IMR-90 (cell line): ENCODE data around the gene AGAP1. TPM values are rescaled to one million over a fixed set of nuclear protein-coding genes. Genes with fewer than 3 reads are reported as not detected.

Source experiments
- ATAC-seq: fragments of 200-7000 bp; cut with Tn5 transposase; 2 replicates; pipeline ENCODE4 v1.9.1; 2020; ENCODE audit warnings: low read depth, mild to moderate bottlenecking, moderate library complexity
- BruUV-seq: library from RNA; stranded (reverse); fragments of 400-500 nt; replicated peaks from 2 replicates; lab custom pipeline; 2021; lab: Mats Ljungman, UMichigan
- CTCF ChIA-PET: fragments of 300-600 bp; formaldehyde crosslinking; extraction: SDS; loops from one replicate; lab custom pipeline; 2021; ENCODE audit warnings: antibody characterized with exemption; lab: Yijun Ruan, JAX
- POLR2A ChIA-PET: fragments of 300-600 bp; sonication (Branson Sonifier 250); formaldehyde crosslinking; loops from one replicate; lab custom pipeline; 2022; ENCODE audit warnings: antibody characterized with exemption; ENCODE audit not compliant: unreplicated experiment; lab: Charles Lee
- DNase-seq: peaks from one replicate; pipeline ENCODE4 v3.0.0; 2013
- H2AFZ ChIP-seq: replicated peaks from 2 replicates; pipeline ENCODE3; 2013; ENCODE audit warnings: low read length, mild to moderate bottlenecking; ENCODE audit not compliant: poor library complexity
- H2AK5ac ChIP-seq: 2 replicates; pipeline ENCODE4 v1.6.1; 2013; ENCODE audit warnings: low read depth, low read length, inconsistent platforms
- H2AK9ac ChIP-seq: replicated peaks from 2 replicates; pipeline ENCODE3; 2013; ENCODE audit warnings: mild to moderate bottlenecking, low read depth, low read length, moderate library complexity; ENCODE audit not compliant: poor library complexity
- H2BK120ac ChIP-seq: 2 replicates; pipeline ENCODE4 v1.6.1; 2013; ENCODE audit warnings: low read depth, low read length, inconsistent platforms
- H2BK15ac ChIP-seq: 3 replicates; pipeline ENCODE4 v1.6.1; 2013; ENCODE audit warnings: low read depth, low read length, inconsistent platforms
- H2BK20ac ChIP-seq: 2 replicates; pipeline ENCODE4 v1.6.1; 2013; ENCODE audit warnings: low read depth, mild to moderate bottlenecking, inconsistent platforms, low read length, moderate library complexity
- H2BK5ac ChIP-seq: 2 replicates; pipeline ENCODE4 v1.6.1; 2013; ENCODE audit warnings: mild to moderate bottlenecking, low read depth, low read length, inconsistent platforms; ENCODE audit not compliant: poor library complexity, severe bottlenecking
- H3K14ac ChIP-seq: replicated peaks from 2 replicates; pipeline ENCODE4 v1.6.1; 2013; ENCODE audit warnings: low read depth, low read length, inconsistent platforms
- H3K18ac ChIP-seq: 2 replicates; pipeline ENCODE4 v1.6.1; 2013; ENCODE audit warnings: low read depth, low read length, control low read depth
- H3K23ac ChIP-seq: 2 replicates; pipeline ENCODE4 v1.6.1; 2013; ENCODE audit warnings: low read depth, low read length, inconsistent platforms
- H3K27ac ChIP-seq: 2 replicates; pipeline ENCODE4 v1.5.1; 2013; ENCODE audit warnings: mild to moderate bottlenecking, control low read depth, low read length; ENCODE audit not compliant: insufficient read depth
- H3K27me3 ChIP-seq: 2 replicates; pipeline ENCODE4 v1.6.1; 2013; ENCODE audit warnings: low read length; ENCODE audit not compliant: control insufficient read depth, insufficient read depth
- H3K36me3 ChIP-seq: 2 replicates; pipeline ENCODE4 v1.6.1; 2013; ENCODE audit warnings: low read length, mixed read lengths; ENCODE audit not compliant: control insufficient read depth, insufficient read depth
- H3K4ac ChIP-seq: 2 replicates; pipeline ENCODE4 v1.6.1; 2013; ENCODE audit warnings: low read depth, low read length, inconsistent platforms
- H3K4me1 ChIP-seq: 2 replicates; pipeline ENCODE4 v1.6.1; 2013; ENCODE audit warnings: low read length, mixed read lengths; ENCODE audit not compliant: control insufficient read depth, insufficient read depth
- H3K4me2 ChIP-seq: 2 replicates; pipeline ENCODE4 v1.6.1; 2013; ENCODE audit warnings: low read depth, mild to moderate bottlenecking, control low read depth, low read length, moderate library complexity
- H3K4me3 ChIP-seq: 2 replicates; pipeline ENCODE4 v1.5.1; 2013; ENCODE audit warnings: low read depth, mild to moderate bottlenecking, control low read depth, low read length, moderate library complexity; ENCODE audit not compliant: insufficient read depth
- H3K56ac ChIP-seq: 2 replicates; pipeline ENCODE4 v1.6.1; 2013; ENCODE audit warnings: low read length, inconsistent platforms; ENCODE audit not compliant: insufficient read depth; ENCODE audit errors: extremely low read depth
- H3K79me1 ChIP-seq, 2 experiments: 2 replicates each; pipeline ENCODE4 v1.6.1; 2013; ENCODE audit warnings: low read length in 2 of 2, inconsistent platforms in 1 of 2, low read depth in 1 of 2
- H3K9ac ChIP-seq: 2 replicates; pipeline ENCODE4 v1.6.1; 2013; ENCODE audit warnings: low read depth, low read length, control low read depth
- H3K9me1 ChIP-seq: 2 replicates; pipeline ENCODE4 v1.6.1; 2013; ENCODE audit warnings: low read length, inconsistent platforms; ENCODE audit not compliant: insufficient read depth
- H3K9me3 ChIP-seq: 2 replicates; pipeline ENCODE4 v1.6.1; 2013; ENCODE audit warnings: low read length; ENCODE audit not compliant: control insufficient read depth, insufficient read depth
- H4K20me1 ChIP-seq: 2 replicates; pipeline ENCODE4 v1.6.1; 2013; ENCODE audit warnings: low read length, inconsistent platforms; ENCODE audit not compliant: insufficient read depth
- H4K5ac ChIP-seq: 2 replicates; pipeline ENCODE4 v1.6.1; 2013; ENCODE audit warnings: mild to moderate bottlenecking, low read depth, low read length, control low read depth
- H4K8ac ChIP-seq, 2 experiments: 2 replicates each; pipeline ENCODE4 v1.6.1; 2013; ENCODE audit warnings: low read depth in 2 of 2, low read length in 2 of 2, control low read depth in 1 of 2, inconsistent platforms in 1 of 2
- H4K91ac ChIP-seq: 2 replicates; pipeline ENCODE4 v1.6.1; 2013; ENCODE audit warnings: low read depth, low read length, inconsistent platforms; ENCODE audit not compliant: insufficient read depth
- FOS ChIP-seq: fragments of 150-350 bp; IDR thresholded peaks from 2 replicates; pipeline ENCODE4 v1.6.1; 2016; ENCODE audit warnings: low read depth, low read length
- RAD21 ChIP-seq: IDR thresholded peaks from 2 replicates; pipeline ENCODE4 v1.6.1; 2012; ENCODE audit warnings: low read length, improper control_type of control experiment
- WGBS, 2 experiments: methylation state at CpG; one replicate each; pipeline versions ENCODE4 v1.1.5 to v1.1.7; 2013; ENCODE audit warnings: missing lambda C conversion rate in 2 of 2; ENCODE audit not compliant: insufficient read length in 1 of 2; ENCODE audit errors: extremely low coverage in 2 of 2; 5-methylcytosine and 5-hydroxymethylcytosine counted together
- dilution Hi-C: fragments of 300-500 bp; cut with HindIII; formaldehyde crosslinking; loops from one replicate; pipeline ENCODE4 v1.14.3; 2018; ENCODE audit warnings: low sequenced_read_pairs; ENCODE audit not compliant: unreplicated experiment
- in situ Hi-C: fragments of 300-500 bp; cut with MboI; formaldehyde crosslinking; loops from 3 replicates; pipeline ENCODE4 v1.14.3; 2019; ENCODE audit warnings: low sequenced_read_pairs, inconsistent platforms, mixed read lengths
- intact Hi-C: fragments of 100-400 bp; cut with micrococcal nuclease; formaldehyde crosslinking; loops from 2 replicates; pipeline ENCODE4 v1.10.0; 2022
- polyA plus RNA-seq, 3 experiments: library from polyadenylated mRNA; depleted of rRNA; stranded (reverse); fragments of >200 nt; gene quantifications; 2 replicates each; pipeline ENCODE4 v1.2.3, GENCODE V29; 2012; ENCODE audit warnings: low replicate concordance in 1 of 3
- total RNA-seq: library from RNA; depleted of rRNA; stranded (reverse); fragments of >200 nt; gene quantifications from 2 replicates; pipeline ENCODE4 v1.2.3, GENCODE V29; 2012

Gene AGAP1
- total and polyA plus RNA-seq, 2 of the 4 experiments (the other 2 are of a cell fraction), result 15.1 to 16.4 TPM

DNA sequence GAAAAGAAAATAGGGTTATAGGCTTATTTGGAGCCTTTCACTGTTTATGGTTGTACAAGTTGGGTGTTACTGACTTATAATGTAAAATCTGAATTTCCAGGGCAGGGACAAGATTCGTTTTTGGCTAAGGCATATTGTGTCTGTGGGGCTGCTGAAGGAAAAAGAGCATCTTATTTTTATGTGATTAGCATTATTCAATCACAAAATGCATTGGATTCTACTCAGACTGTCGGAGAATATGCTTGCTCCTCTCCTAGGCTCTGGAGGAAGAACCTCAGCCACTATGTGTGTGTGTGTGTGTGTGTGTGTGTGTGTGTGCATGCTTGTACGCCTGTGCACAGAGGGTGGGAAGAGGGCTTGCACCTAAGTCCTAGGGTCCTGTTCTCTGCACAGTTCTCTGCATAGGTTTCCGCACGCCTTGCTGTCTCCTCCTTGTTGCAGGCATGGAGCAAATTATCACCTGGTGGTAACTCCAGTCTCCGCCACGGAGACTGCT, 44.3 kb downstream of the AGAP1 start:
- H4K91ac ChIP-seq, result no peak overlapping the region
- H3K56ac ChIP-seq, result no peak overlapping the region
- peaks cover 2% of the 10 kb centered on the region; the same call in 1 of the 2 replicates for H3K4me1 ChIP-seq
- H3K27ac ChIP-seq, result no peak overlapping the region
- WGBS, 2 experiments, result 80% methylated on average over 1 of the region's 7 CpGs; no CpG with 5 or more reads in 1 of the 2 experiments
- ATAC-seq (no peak), DNase-seq (no peak)
- H3K23ac ChIP-seq, result no peak overlapping the region
- H3K9me1 ChIP-seq, result no peaks in the 10 kb centered on the region; the same call in 1 of the 2 replicates
- H2AK9ac ChIP-seq, result no peak overlapping the region
- in situ Hi-C loops, result no loop called here
- no peaks in the 10 kb centered on the region for H3K27me3 ChIP-seq
- no TSS peak for BruUV-seq
- H4K5ac ChIP-seq, result no peak overlapping the region
- no peak overlapping the region for H3K18ac ChIP-seq
- H2BK15ac ChIP-seq, result no peak overlapping the region
- POLR2A ChIA-PET, result no interaction called here
- no peak overlapping the region for H2AFZ ChIP-seq
- H3K14ac ChIP-seq, result no peak overlapping the region
- H4K20me1 ChIP-seq, result peaks cover 66% of the 10 kb centered on the region
- no peaks in the 10 kb centered on the region for H3K36me3 ChIP-seq
- H3K9ac ChIP-seq, result no peak overlapping the region
- intact Hi-C loops, result no loop called here
- no peak for TF ChIP-seq FOS
- TF ChIP-seq RAD21, result no peak
- H2AK5ac ChIP-seq, result no peak overlapping the region
- no peak overlapping the region for H3K4ac ChIP-seq
- H3K4me2 ChIP-seq, result no peak overlapping the region
- no peak overlapping the region for H2BK5ac ChIP-seq
- dilution Hi-C loops, result no loop called here
- H4K8ac ChIP-seq, result no peak overlapping the region
- no peak overlapping the region for H2BK20ac ChIP-seq
- H3K4me3 ChIP-seq, result no peak overlapping the region
- CTCF ChIA-PET, result no interaction called here
- peaks cover 30 to 47% of the 10 kb centered on the region in 2 experiments for H3K79me1 ChIP-seq
- no peak overlapping the region for H2BK120ac ChIP-seq
- no peaks in the 10 kb centered on the region for H3K9me3 ChIP-seq
